GM12892 (cell line): ENCODE data around the gene APCDD1.

Experiments
- POLR2A ChIP-seq: IDR thresholded peaks from 2 replicates; pipeline ENCODE4 v1.6.1; 2011; ENCODE audit warnings: low read depth, low read length, control low read depth
- POLR2AphosphoS5 ChIP-seq: IDR thresholded peaks from 2 replicates; pipeline ENCODE4 v1.6.1; 2011; ENCODE audit warnings: low read depth, low read length, control low read depth

DNA sequence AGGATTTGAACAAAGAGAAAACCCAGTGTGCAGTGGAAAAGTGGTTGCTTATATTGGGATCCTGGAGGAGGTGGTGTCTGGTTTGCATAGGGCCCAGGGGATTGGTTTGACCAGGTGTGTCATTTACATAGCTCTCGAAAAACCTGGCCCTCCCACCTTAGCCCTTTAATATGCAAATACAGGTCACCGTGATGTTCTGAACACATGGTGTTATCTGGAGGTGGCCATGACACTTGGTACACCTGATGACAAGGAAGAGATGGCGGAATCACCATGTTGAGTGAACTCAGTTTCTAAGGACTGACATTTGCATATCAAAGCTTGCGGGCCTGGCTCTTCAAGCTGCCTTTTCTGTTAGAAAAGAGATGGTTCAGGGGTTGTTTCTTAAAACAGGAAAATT lies 69.1 kb downstream of the APCDD1 start:
- TF ChIP-seq POLR2AphosphoS5 (no peak), POLR2A (no peak)
